ENCODE data around the gene MACROH2A1.

DNA sequence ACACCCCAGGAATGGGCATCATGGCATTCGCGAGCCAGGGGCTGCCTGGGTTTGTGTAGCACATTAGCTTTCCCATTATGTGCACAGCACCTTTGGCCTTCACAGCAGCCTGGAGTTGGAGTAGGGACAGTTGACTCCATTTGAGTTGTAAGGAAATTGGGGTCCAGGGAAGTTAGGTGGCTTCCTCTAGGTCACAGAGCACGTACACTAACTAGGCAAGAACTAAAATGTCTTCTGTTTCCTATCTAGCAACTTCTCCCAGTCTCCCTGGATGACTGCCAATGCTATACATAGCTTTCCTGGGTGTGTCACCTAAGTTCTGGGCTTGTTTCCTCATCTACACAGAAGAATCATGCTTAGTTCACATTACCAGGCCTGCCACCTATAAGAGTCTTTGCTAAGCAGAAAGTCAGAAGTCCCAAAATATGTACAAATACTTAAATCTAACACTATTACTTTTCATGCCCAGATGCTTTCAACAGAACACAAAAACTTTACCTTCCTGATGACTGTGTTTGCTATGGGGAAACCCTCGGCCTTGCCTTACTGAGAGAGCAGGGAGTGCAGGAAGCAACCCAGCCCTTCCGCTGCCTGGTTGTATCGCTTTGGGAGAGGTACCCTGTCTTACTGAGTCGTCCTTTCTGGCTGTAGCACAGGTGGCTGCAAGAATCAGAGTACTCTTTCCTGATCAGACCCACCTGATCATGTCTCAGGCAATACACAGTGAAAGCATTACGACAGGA lies 12.0 kb downstream of the MACROH2A1 start:
- TF ChIP-seq, protein P1, sequence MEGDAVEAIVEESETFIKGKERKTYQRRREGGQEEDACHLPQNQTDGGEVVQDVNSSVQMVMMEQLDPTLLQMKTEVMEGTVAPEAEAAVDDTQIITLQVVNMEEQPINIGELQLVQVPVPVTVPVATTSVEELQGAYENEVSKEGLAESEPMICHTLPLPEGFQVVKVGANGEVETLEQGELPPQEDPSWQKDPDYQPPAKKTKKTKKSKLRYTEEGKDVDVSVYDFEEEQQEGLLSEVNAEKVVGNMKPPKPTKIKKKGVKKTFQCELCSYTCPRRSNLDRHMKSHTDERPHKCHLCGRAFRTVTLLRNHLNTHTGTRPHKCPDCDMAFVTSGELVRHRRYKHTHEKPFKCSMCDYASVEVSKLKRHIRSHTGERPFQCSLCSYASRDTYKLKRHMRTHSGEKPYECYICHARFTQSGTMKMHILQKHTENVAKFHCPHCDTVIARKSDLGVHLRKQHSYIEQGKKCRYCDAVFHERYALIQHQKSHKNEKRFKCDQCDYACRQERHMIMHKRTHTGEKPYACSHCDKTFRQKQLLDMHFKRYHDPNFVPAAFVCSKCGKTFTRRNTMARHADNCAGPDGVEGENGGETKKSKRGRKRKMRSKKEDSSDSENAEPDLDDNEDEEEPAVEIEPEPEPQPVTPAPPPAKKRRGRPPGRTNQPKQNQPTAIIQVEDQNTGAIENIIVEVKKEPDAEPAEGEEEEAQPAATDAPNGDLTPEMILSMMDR (conservative IDR thresholded peaks at IDR 0.05): no peak
- no peak for TF ChIP-seq ZFX (IDR thresholded peaks at IDR 0.05)
